Spinal cord (tissue), 10 donors: ENCODE data around the gene RAVER1. TPM values are rescaled to one million over a fixed set of nuclear protein-coding genes. Genes with fewer than 3 reads are reported as not detected.

Source experiments
- DNase-seq, 6 donors: peaks; one replicate each; pipeline versions ENCODE4 v3.0.0 to v3.0.0-alpha.2; 2013 to 2015; ENCODE audit warnings: low spot score in 6 of 6, low read depth in 4 of 6
- H3K27ac ChIP-seq: one replicate; pipeline ENCODE4 v1.5.1; 2013; ENCODE audit warnings: low read depth, low read length, control low read depth
- H3K27me3 ChIP-seq: one replicate; pipeline ENCODE4 v1.6.1; 2013; ENCODE audit warnings: low read length; ENCODE audit not compliant: control insufficient read depth, insufficient read depth
- H3K36me3 ChIP-seq: one replicate; pipeline ENCODE4 v1.6.1; 2013; ENCODE audit warnings: low read length; ENCODE audit not compliant: control insufficient read depth, insufficient read depth
- H3K4me1 ChIP-seq: one replicate; pipeline ENCODE4 v1.6.1; 2013; ENCODE audit warnings: low read length; ENCODE audit not compliant: control insufficient read depth, insufficient read depth
- H3K4me3 ChIP-seq: one replicate; pipeline ENCODE4 v1.5.1; 2013; ENCODE audit warnings: low read depth, low read length, control low read depth
- H3K9me3 ChIP-seq: one replicate; pipeline ENCODE4 v1.6.1; 2013; ENCODE audit warnings: low read length; ENCODE audit not compliant: control insufficient read depth, insufficient read depth
- WGBS: methylation state at CpG from one replicate; pipeline ENCODE4 v1.1.5; 2013; ENCODE audit warnings: missing lambda C conversion rate; ENCODE audit not compliant: insufficient coverage; 5-methylcytosine and 5-hydroxymethylcytosine counted together
- polyA plus RNA-seq, 2 donors: library from polyadenylated mRNA; unstranded; fragments of 120-200 nt; gene quantifications; one replicate each; pipeline ENCODE4 v1.2.1, GENCODE V29; 2013; ENCODE audit not compliant: insufficient read length in 2 of 2
- total RNA-seq, 2 donors: library from RNA; depleted of rRNA in 1 of 2; stranded (reverse); fragments of 120-200 nt in 1 of 2; fragments of >200 nt in 1 of 2; gene quantifications; one replicate each; pipeline versions ENCODE4 v1.2.3 to v1.2.4, GENCODE V29; 2013 to 2014
- donor health status: healthy.

RAVER1 gene
- total and polyA plus RNA-seq, 4 donors, result 5.4 to 42.3 (median 20.6) TPM

DNA sequence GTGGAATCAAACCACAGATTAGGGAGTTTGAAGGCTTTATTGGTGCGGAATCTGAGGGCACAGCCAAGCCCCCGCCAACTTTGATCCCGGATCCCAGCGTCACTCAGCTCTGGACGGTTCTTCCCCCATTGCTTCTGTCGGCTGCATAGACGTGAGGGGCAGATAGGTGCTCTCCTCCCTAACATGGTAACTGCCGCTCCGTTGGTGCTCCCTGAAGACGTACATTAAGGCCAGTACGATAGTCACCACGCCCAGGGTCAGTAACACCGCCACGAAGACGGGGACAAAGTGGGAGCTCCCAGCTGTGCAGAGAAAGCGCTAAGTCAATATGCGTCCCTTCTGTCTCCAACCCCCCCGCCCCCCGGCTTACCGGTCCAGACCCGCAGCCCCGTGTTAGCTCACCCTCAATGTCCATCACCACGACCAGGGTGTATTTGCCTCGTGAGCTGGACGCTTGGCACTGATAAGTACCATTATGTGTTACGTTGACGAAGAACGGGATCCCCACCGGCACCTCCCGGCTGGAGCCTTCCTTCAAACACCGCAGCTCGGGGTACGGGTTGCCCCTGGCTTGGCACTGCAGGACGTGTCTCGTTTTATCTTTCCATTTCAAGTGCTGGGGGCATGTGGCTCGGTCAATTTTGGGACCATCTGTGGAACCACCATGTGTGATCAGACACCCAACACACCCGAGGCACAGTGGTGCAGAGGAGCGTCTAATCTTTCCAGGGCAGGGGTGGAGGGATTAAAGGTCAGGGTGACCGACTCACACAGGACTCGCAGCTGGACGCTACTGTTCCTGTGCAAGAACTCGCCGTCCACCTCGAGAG, 644 bp upstream of the RAVER1 start:
- Histone ChIP-seq H3K9me3 (no peaks in the 10 kb centered on the region), H3K4me1 (peaks cover 38% of the 10 kb centered on the region), H3K4me3 (peak overlapping the region; percentile 99), H3K36me3 (peaks cover 24% of the 10 kb centered on the region), H3K27me3 (no peaks in the 10 kb centered on the region), H3K27ac (peak overlapping the region; percentile 99)
- 5% methylated on average over 43 of the region's 44 CpGs for WGBS
- DNase-seq, result no peak

DNA sequence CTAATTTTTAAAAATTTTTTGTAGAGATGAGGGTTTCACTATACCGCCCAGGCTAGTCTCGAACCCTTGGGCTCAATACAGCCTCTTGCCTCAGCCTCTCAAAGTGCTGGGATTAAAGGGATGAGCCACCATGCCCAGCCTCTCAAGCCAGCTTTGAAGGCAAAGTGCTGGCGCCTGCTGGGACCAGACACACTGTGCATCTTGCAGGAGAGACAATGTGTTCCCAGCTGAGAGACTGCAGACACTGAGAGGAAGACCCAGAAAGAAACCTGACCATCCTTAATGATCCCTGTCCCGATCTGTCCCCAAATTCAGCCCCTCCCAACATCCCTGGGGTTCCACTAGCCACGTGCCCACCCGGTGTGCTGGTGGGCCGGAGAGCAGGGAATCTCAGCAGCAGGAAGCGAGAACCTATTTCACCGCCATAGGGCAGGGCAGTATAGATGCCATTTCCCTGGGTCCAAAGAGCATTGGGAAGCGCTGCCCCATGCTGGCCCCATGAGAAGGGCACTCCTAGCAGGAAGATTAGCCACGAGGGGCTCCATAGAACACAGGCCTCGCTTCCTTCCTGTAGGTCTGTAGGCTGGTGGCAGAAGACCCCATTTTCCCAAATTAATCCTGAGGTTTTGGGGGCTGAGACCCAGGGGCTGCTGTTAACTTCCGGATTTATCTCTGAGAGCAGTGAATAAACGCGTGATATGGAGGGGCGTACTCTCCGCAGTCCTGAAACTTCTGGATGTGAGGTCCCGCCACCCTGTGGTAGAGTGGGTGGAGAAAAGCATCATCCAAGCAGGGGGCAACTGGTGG, 968 bp downstream of the RAVER1 start:
- Histone ChIP-seq H3K27ac (peak overlapping the region; percentile 99), H3K27me3 (no peaks in the 10 kb centered on the region), H3K9me3 (no peaks in the 10 kb centered on the region), H3K4me3 (peak overlapping the region; percentile 99), H3K4me1 (peaks cover 38% of the 10 kb centered on the region), H3K36me3 (peaks cover 40% of the 10 kb centered on the region)
- no peak for DNase-seq
- WGBS, result 31% methylated on average over 17 of the region's 18 CpGs

DNA sequence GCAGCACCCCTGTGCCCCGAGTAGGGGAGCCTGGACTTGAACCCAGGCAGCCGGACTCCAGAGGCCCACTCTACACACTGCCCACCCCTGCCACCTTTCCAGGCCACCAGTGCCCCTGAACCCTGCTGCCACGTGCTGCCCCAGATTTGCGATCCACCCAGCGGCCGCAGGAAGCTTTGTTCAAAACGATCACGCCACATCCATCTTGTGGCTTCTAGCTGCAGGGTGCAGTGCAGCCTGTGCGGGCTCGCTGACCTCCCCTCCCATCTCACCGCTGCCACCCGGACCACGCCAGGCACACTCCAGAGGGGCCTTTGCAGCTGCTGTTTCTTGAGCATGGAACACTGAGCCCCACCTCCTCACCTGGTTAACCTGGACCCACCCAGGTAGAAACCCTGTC, 3.8 kb downstream of the RAVER1 start:
- H3K36me3 ChIP-seq, result peaks cover 67% of the 10 kb centered on the region
- WGBS, result 94% methylated on average over 13 of the region's 13 CpGs
- DNase-seq, result no peak

DNA sequence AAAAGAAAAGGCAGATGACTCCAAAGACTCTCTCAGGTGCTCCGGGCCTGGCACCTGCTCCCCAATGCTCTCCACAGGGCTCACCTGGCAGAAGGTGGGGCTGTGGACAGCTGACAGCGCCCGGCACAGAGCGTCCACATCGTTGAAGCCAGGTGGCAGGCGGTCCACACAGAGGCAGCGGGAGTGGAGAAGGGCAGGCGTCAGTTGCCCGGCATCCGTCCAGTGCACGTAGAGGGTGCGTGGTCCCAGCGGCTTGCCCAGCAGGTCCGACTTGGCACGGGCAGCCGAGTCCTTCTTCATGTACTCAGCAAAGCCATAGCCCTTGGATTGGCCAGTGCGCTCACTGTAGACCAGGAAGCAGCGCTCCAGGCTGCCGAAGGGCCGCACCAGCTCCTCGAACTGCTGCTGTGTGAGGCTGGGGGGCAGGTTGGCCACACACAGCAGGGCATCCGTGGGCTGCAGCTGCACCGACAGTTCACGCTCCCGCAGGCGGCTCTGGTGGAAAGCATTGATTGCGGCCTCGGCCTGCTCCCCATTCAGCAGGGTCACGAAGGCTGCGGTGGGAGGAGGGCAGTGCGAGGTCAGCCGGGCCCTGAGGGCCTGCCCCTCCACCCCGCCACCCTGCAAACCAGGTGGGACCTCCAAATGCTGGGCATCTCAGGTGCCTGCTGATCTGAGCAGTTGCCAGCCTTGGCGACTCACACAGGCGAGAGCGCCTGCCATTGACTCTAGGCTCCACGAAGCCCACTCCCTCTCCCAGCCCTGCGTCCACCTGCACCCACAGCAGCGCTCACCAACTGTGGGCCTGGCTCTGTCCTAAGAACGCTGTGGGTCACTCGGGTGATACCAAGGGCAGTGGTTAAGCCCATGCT, 4.5 kb downstream of the RAVER1 start:
- 95% methylated on average over 37 of the region's 41 CpGs for WGBS
- H3K27ac ChIP-seq, result no peak overlapping the region

More for the DNA sequence above, 3.8 kb downstream of the RAVER1 start:
- Histone ChIP-seq H3K9me3 (no peaks in the 10 kb centered on the region), H3K4me1 (peaks cover 25% of the 10 kb centered on the region), H3K4me3 (no peak overlapping the region), H3K27me3 (no peaks in the 10 kb centered on the region), H3K27ac (no peak overlapping the region)

DNA sequence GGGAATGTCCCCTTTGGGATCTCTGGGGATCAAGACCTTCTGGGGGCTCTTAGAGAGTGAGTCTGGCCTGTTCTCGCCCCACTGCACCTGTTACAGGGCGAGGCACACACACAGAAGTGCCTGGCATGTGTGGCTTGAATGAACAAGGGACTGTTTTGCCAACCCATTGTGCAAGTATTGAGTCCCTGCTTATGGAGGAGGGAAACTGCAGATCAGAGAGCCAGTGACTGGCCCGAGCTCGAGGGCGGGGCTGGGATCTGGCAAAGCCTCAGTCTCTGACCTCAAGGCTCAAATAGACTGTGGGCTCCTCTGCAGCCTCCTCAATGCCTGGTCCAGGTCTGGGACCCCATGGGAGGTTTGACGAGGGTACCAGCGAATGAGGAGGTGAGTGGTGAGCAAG, 5.5 kb downstream of the RAVER1 start:
- WGBS, result 99% methylated on average over 6 of the region's 7 CpGs
- no peak overlapping the region for H3K27ac ChIP-seq
- no peak overlapping the region for H3K4me3 ChIP-seq
- no peaks in the 10 kb centered on the region for H3K9me3 ChIP-seq
- H3K4me1 ChIP-seq, result peaks cover 15% of the 10 kb centered on the region
- H3K36me3 ChIP-seq, result peaks cover 85% of the 10 kb centered on the region
- no peaks in the 10 kb centered on the region for H3K27me3 ChIP-seq
- no peak for DNase-seq

More for the DNA sequence above, 4.5 kb downstream of the RAVER1 start:
- no peak for DNase-seq
- Histone ChIP-seq H3K27me3 (no peaks in the 10 kb centered on the region), H3K4me1 (peaks cover 17% of the 10 kb centered on the region), H3K36me3 (peaks cover 75% of the 10 kb centered on the region), H3K4me3 (no peak overlapping the region), H3K9me3 (no peaks in the 10 kb centered on the region)

DNA sequence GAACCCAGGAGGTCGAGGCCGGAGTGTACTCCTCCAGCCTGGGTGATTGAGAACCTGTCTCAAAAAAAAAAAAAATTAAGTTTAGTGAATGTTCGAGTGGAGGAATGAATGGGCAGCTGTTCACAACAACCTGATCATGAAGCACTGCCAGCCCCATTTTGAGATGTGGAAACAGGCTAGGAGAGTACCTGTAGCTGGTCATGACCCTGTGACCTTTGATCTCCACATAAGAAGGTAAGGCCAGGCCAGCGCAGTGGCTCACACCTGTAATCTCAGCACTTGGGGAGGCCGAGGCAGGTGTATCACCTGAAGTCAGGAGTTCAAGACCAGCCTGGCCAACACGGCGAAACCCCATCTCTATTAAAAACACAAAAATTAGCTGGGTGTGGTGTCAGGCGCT, 7.6 kb downstream of the RAVER1 start:
- DNase-seq, result no peak
- Histone ChIP-seq H3K4me1 (no peaks in the 10 kb centered on the region), H3K27me3 (no peaks in the 10 kb centered on the region), H3K4me3 (no peak overlapping the region), H3K36me3 (peaks cover 99% of the 10 kb centered on the region), H3K9me3 (no peaks in the 10 kb centered on the region), H3K27ac (no peak overlapping the region)
- 95% methylated on average over 7 of the region's 8 CpGs for WGBS

DNA sequence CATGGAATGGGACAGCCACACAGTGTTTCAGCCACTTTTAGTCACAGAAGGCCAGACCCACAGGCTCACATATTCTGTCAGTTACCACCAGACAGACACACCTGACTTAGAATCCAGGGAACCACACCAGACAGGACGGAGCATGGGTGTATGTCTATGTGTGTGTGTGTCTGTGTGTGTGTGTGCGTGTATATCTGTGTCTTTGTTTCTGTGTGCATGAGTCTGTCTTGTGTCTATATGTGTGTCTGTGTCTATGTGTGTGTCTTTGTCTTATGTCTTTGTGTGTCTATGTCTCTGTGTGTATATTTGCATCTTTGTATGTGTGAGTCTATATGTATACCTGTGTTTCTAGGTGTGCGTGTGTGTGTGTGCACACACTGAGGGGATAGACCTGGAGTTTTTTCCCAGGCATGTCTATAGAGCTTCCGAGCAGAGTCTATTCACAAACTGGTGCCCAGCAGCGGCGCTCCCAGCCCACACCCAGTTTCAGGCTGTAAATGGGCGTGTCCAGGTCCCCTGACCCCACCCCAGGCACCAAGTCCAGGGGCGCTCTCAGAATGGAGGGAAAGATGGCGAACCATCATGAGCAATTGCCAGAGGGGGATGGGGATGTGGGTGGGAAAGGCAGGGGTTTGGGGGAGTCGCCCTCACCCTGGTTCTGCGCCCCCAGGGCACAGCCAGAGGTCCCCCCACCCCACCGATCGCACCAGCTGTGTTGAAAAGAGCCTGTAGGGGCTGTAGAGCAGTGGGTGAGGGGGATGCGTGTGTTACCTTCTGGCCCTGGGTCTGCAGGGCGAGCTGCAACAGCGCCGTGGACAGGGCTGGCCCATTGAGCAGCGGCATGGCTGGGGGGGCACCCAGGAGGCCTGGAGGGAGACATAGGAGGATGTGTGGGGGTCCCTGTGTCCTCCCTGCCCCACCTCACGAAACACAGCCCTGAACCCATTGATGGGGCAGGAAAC, 11.2 kb downstream of the RAVER1 start:
- Histone ChIP-seq H3K27me3 (no peaks in the 10 kb centered on the region), H3K4me3 (no peak overlapping the region)
- WGBS, result 93% methylated on average over 16 of the region's 19 CpGs

DNA sequence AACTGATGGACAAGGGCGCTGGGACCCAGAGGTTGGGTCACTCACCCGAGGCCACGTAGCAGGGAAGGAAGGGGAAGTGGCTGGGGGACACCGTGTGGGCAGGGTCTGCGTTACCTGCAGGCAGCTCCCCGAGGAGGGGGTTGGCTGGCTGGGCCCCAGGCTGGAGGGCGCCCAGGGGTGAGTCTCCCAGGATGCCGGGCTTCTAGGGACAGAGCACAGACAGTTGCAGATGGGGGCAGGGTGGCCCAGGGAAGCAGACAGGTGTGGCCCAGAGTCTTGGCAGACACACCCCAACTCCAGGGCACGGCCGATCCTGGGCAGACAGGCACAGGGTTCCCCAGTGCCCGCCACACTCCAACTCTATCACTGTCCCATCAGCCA, 11.9 kb downstream of the RAVER1 start:
- WGBS, result 92% methylated on average over 10 of the region's 11 CpGs
- Histone ChIP-seq H3K27me3 (no peaks in the 10 kb centered on the region), H3K4me3 (no peak overlapping the region)

More for the DNA sequence above, 11.2 kb downstream of the RAVER1 start:
- Histone ChIP-seq H3K4me1 (no peaks in the 10 kb centered on the region), H3K9me3 (no peaks in the 10 kb centered on the region), H3K36me3 (peaks cover 99% of the 10 kb centered on the region), H3K27ac (no peak overlapping the region)
- DNase-seq, result no peak

More for the DNA sequence above, 11.9 kb downstream of the RAVER1 start:
- no peaks in the 10 kb centered on the region for H3K9me3 ChIP-seq
- DNase-seq, result no peak
- peaks cover 100% of the 10 kb centered on the region for H3K36me3 ChIP-seq
- H3K27ac ChIP-seq, result no peak overlapping the region
- no peaks in the 10 kb centered on the region for H3K4me1 ChIP-seq
